GM23338 (cell line): ENCODE measurements around the gene EGFL7. TPM values are rescaled to one million over a fixed set of nuclear protein-coding genes. Genes with fewer than 3 reads are reported as not detected.

Experiments used
- ATAC-seq: fragments of 200-7000 bp; cut with Tn5 transposase; 3 replicates; pipeline ENCODE4 v1.9.1; 2020
- DNase-seq: peaks from one replicate; pipeline ENCODE4 v3.0.0-alpha.2; 2015; ENCODE audit warnings: low spot score
- H2AFZ ChIP-seq: fragments of 200-600 bp; sonication (generic); 2 replicates; pipeline ENCODE4 v1.8.0; 2016; ENCODE audit warnings: antibody characterized with exemption, mild to moderate bottlenecking, moderate library complexity
- H3F3A ChIP-seq: fragments of 200-600 bp; sonication (generic); replicated peaks from 2 replicates; pipeline ENCODE4 v1.8.0; 2017; ENCODE audit warnings: antibody characterized with exemption, mixed run types, low read depth
- H3K27ac ChIP-seq: fragments of 200-600 bp; sonication (generic); 2 replicates; pipeline ENCODE4 v1.6.1; 2016; ENCODE audit warnings: low read depth
- H3K27me3 ChIP-seq: fragments of 200-600 bp; sonication (generic); 2 replicates; pipeline ENCODE4 v1.8.0; 2016; ENCODE audit warnings: mild to moderate bottlenecking, mixed run types, moderate library complexity; ENCODE audit not compliant: insufficient read depth
- H3K36me3 ChIP-seq: fragments of 200-600 bp; sonication (generic); 2 replicates; pipeline ENCODE4 v1.8.0; 2016; ENCODE audit warnings: mild to moderate bottlenecking; ENCODE audit not compliant: insufficient read depth
- H3K4me1 ChIP-seq: fragments of 200-600 bp; sonication (generic); 2 replicates; pipeline ENCODE4 v1.8.0; 2016; ENCODE audit warnings: mild to moderate bottlenecking, moderate library complexity; ENCODE audit not compliant: insufficient read depth
- H3K4me2 ChIP-seq: fragments of 200-600 bp; sonication (generic); 2 replicates; pipeline ENCODE4 v1.7.1; 2017; ENCODE audit warnings: mixed run types
- H3K4me3 ChIP-seq: fragments of 200-600 bp; sonication (generic); 2 replicates; pipeline ENCODE4 v1.6.1; 2016; ENCODE audit warnings: mixed run types
- H3K79me2 ChIP-seq: fragments of 200-600 bp; sonication (generic); replicated peaks from 2 replicates; pipeline ENCODE4 v1.8.0; 2017; ENCODE audit warnings: mild to moderate bottlenecking; ENCODE audit not compliant: insufficient read depth
- H3K9me2 ChIP-seq: fragments of 200-600 bp; sonication (generic); 2 replicates; pipeline ENCODE4 v1.8.0; 2017; ENCODE audit not compliant: insufficient read depth
- H4K20me1 ChIP-seq: fragments of 200-600 bp; sonication (generic); replicated peaks from 2 replicates; pipeline ENCODE4 v1.8.0; 2017; ENCODE audit warnings: mild to moderate bottlenecking; ENCODE audit not compliant: insufficient read depth
- H3K27ac Mint-ChIP-seq: 2 replicates; pipeline ENCODE4 v1.8.0; 2020; ENCODE audit warnings: inconsistent platforms, mild to moderate bottlenecking, moderate library complexity, mixed read lengths
- H3K27me3 Mint-ChIP-seq: 3 replicates; pipeline ENCODE4 v1.8.0; 2022; ENCODE audit warnings: low read depth, mild to moderate bottlenecking, moderate library complexity, mixed read lengths, inconsistent platforms; ENCODE audit not compliant: insufficient read depth, poor library complexity
- H3K36me3 Mint-ChIP-seq: 3 replicates; pipeline ENCODE4 v1.8.0; 2021; ENCODE audit warnings: low read depth, mild to moderate bottlenecking, inconsistent platforms, moderate library complexity, mixed read lengths
- H3K4me1 Mint-ChIP-seq: 3 replicates; pipeline ENCODE4 v1.8.0; 2020; ENCODE audit warnings: mild to moderate bottlenecking, inconsistent platforms, mixed read lengths
- H3K4me3 Mint-ChIP-seq: 3 replicates; pipeline ENCODE4 v1.8.0; 2021; ENCODE audit warnings: moderate library complexity, mild to moderate bottlenecking, inconsistent platforms, mixed read lengths
- H3K9me3 Mint-ChIP-seq: 3 replicates; pipeline ENCODE4 v1.8.0; 2020; ENCODE audit warnings: moderate library complexity, mild to moderate bottlenecking, inconsistent platforms, mixed read lengths
- CREB1 ChIP-seq: fragments of 250-450 bp; sonication (Bioruptor Pico); IDR thresholded peaks from 2 replicates; pipeline ENCODE4 v1.5.0; 2020; ENCODE audit warnings: low read depth, mild to moderate bottlenecking, moderate library complexity
- ETS1 ChIP-seq: IDR thresholded peaks from 2 replicates; pipeline ENCODE4 v1.6.1; 2016; ENCODE audit warnings: antibody characterized with exemption
- EZH2 ChIP-seq: fragments of 200-600 bp; sonication (generic); IDR thresholded peaks from one replicate; pipeline ENCODE4 v1.8.0; 2017; ENCODE audit warnings: antibody characterized with exemption, mild to moderate bottlenecking, low read depth; ENCODE audit not compliant: unreplicated experiment
- JUNB ChIP-seq: IDR thresholded peaks from one replicate; pipeline ENCODE4 v1.6.1; 2016; ENCODE audit warnings: antibody characterized with exemption; ENCODE audit not compliant: unreplicated experiment
- NANOG ChIP-seq: IDR thresholded peaks from 2 replicates; pipeline ENCODE4 v1.6.1; 2016; ENCODE audit warnings: antibody characterized with exemption, borderline replicate concordance
- REST ChIP-seq: IDR thresholded peaks from one replicate; pipeline ENCODE4 v1.6.1; 2018; ENCODE audit warnings: antibody characterized with exemption; ENCODE audit not compliant: unreplicated experiment
- ZNF114 ChIP-seq: fragments of 250-450 bp; sonication (Bioruptor Pico); IDR thresholded peaks from 2 replicates; pipeline ENCODE4 v1.5.0; 2020; ENCODE audit warnings: mild to moderate bottlenecking, moderate library complexity
- ZNF331 ChIP-seq: fragments of 250-450 bp; sonication (Bioruptor Pico); IDR thresholded peaks from 2 replicates; pipeline ENCODE4 v1.5.0; 2020; ENCODE audit warnings: low read depth, mild to moderate bottlenecking, moderate library complexity
- ZNF462 ChIP-seq: fragments of 250-450 bp; sonication (Bioruptor Pico); IDR thresholded peaks from 2 replicates; pipeline ENCODE4 v1.5.0; 2020; ENCODE audit warnings: mild to moderate bottlenecking, moderate library complexity
- polyA plus RNA-seq: library from polyadenylated mRNA; unstranded; fragments of >200 nt; fragmentation: Nextera tagmentation; extraction: Ambion mirVana; gene quantifications from 2 replicates; pipeline ENCODE4 v1.2.1, GENCODE V29; 2016
- total RNA-seq: library from RNA; depleted of rRNA; stranded (reverse); fragments of >200 nt; shearing (Covaris generic); gene quantifications from 2 replicates; pipeline ENCODE4 v1.2.3, GENCODE V29; 2014

EGFL7 gene
- total and polyA plus RNA-seq, 2 experiments from 2014 or later = 44.4 to 60.8 TPM

GRCh38 chr9:136623842-136624183 lies 38.9 kb upstream of the EGFL7 start:
- H3K4me3 Mint-ChIP-seq = no peak overlapping the region
- H3K4me1 Mint-ChIP-seq = peaks cover 6% of the 10 kb centered on the region; the same call in 2 of the 3 replicates
- no peak for ATAC-seq
- no peaks in the 10 kb centered on the region for H3K4me1 ChIP-seq
- no peak overlapping the region for H3K4me2 ChIP-seq
- H3K36me3 Mint-ChIP-seq = no peaks in the 10 kb centered on the region
- DNase-seq = no peak
- peaks cover 3% of the 10 kb centered on the region for H3K27me3 Mint-ChIP-seq
- no peaks in the 10 kb centered on the region for H3F3A ChIP-seq
- no peaks in the 10 kb centered on the region for H4K20me1 ChIP-seq
- no peak overlapping the region for H3K27ac ChIP-seq
- no peak overlapping the region for H3K27ac Mint-ChIP-seq
- no peak overlapping the region for H3K4me3 ChIP-seq
- TF ChIP-seq REST (no peak), ZNF114 (no peak), CREB1 (CRISPR knock-in tag) (no peak), EZH2 (no peak), ZNF462 (no peak), ETS1 (no peak), NANOG (no peak), ZNF331 (CRISPR knock-in tag) (no peak), JUNB (no peak)
- H2AFZ ChIP-seq = no peak overlapping the region
- no peaks in the 10 kb centered on the region for H3K9me2 ChIP-seq
- no peaks in the 10 kb centered on the region for H3K36me3 ChIP-seq
- H3K27me3 ChIP-seq = no peaks in the 10 kb centered on the region
- no peaks in the 10 kb centered on the region for H3K9me3 Mint-ChIP-seq
- H3K79me2 ChIP-seq = no peaks in the 10 kb centered on the region
